ENCODE measurements around the gene ACTR2.

Gene ACTR2

DNA sequence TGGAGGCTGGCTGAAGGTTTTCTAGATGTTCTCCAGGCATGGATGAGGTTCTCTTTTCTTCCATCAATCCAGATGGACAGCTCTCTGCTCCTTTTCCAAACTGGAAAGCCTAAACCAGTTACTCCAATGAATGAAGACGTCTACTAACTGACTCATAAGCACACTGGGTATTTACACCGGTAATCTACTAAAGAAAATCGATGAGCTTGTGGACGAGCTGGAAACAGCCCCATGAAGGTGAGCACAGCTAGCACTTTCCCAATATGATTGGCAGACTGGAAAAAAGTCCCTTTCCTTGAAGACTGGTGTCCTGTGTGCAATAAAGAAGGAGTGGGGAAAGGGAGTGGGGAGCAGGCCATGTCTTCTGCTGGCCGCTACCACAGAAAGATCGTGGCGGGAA lies 84.0 kb downstream of the ACTR2 start:
- ChIA-PET POLR2A (no interaction called here), CTCF (interaction anchor here (1.2 kb wide), 1 partner anchor 8 kb away, joined by 4 read pairs; no protein-coding TSS in a partner anchor)
- no peak overlapping the region for H3K4me3 ChIP-seq (ENCODE audit: low read depth, low read length)
- no peak overlapping the region for H3K27ac ChIP-seq (ENCODE audit: extremely low read depth, low read depth, low read length)
- H3K4me1 ChIP-seq (ENCODE audit: control insufficient read depth, insufficient read depth, low read length) = no peaks in the 10 kb centered on the region
- TF ChIP-seq HOXD13 (CRISPR knock-in tag; IDR thresholded peaks at IDR 0.05; ENCODE audit: borderline replicate concordance) (no peak), ZNF747 (tag by site-specific recombination; IDR thresholded peaks at IDR 0.05) (no peak), SP2 (tag by site-specific recombination; IDR thresholded peaks at IDR 0.05) (no peak), ZNF37A (tag by site-specific recombination; IDR thresholded peaks at IDR 0.05) (no peak), ZBTB21 (tag by site-specific recombination; IDR thresholded peaks at IDR 0.05) (no peak)
- TF ChIP-seq, protein P1, sequence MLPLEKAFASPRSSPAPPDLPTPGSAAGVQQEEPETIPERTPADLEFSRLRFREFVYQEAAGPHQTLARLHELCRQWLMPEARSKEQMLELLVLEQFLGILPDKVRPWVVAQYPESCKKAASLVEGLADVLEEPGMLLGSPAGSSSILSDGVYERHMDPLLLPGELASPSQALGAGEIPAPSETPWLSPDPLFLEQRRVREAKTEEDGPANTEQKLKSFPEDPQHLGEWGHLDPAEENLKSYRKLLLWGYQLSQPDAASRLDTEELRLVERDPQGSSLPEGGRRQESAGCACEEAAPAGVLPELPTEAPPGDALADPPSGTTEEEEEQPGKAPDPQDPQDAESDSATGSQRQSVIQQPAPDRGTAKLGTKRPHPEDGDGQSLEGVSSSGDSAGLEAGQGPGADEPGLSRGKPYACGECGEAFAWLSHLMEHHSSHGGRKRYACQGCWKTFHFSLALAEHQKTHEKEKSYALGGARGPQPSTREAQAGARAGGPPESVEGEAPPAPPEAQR (tag by site-specific recombination; IDR thresholded peaks at IDR 0.05) = no peak
- H3K36me3 ChIP-seq (ENCODE audit: control insufficient read depth in 2 of 2, insufficient read depth in 1 of 2, low read length in 2 of 2) = peaks cover 0 to 72% of the 10 kb centered on the region in 2 experiments; a peak in 2 of 3 replicates
- H3K9me3 ChIP-seq (ENCODE audit: control insufficient read depth, insufficient read depth, low read depth, low read length) = no peaks in the 10 kb centered on the region

DNA sequence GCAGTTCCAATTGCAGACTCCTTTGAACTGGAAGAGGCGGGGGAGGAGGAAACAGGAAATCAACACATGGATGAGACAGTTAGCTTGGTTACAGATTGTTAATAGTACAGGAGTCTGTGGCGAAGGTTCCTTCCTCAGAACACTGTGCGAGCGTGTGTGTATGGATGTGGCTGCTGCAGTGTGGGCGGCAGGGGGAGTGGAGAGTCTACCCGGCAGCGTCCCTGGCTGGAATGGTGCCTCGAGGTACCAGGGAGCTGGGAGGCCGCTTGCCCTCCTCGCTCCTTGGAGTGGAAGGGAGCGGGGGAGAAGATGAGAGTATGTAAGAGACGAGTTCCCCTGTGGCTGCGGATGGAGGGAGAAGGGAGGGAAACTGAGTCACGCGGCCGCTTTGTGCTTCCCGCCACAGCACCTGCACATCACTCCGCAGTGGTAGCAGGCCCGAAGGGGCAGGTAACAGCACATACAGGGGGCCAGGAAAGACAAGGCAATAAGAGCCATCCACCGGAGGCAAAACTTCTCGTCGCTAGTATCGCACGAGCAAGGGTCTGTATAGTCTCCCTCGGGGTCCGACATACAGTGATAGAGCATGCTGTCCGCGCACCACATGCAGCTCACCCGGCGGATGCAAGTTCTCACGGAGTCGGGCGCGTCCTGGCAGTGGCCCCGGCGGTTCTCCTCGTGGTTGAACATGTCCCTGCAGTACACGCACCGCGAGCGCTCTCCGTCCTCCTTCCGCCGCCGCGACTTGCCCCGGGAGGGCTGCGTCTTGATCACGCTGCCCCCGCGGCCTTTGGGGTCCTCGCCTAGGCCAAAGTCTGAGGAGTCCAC lies 85.7 kb downstream of the ACTR2 start:
- CTCF ChIA-PET = interaction anchor here (0.7 to 0.8 kb wide), 2 partner anchors 70 to 327 kb away, joined by 3 read pairs; no protein-coding TSS in a partner anchor
- peaks cover 0 to 71% of the 10 kb centered on the region in 2 experiments; a peak in 2 of 3 replicates for H3K36me3 ChIP-seq (ENCODE audit: control insufficient read depth in 2 of 2, insufficient read depth in 1 of 2, low read length in 2 of 2)

More for the DNA sequence above, 85.7 kb downstream of the ACTR2 start:
- Histone ChIP-seq H3K9me3 (ENCODE audit: control insufficient read depth, insufficient read depth, low read depth, low read length) (no peaks in the 10 kb centered on the region), H3K27ac (ENCODE audit: extremely low read depth, low read depth, low read length) (no peak overlapping the region), H3K4me3 (ENCODE audit: low read depth, low read length) (no peak overlapping the region), H3K4me1 (ENCODE audit: control insufficient read depth, insufficient read depth, low read length) (no peaks in the 10 kb centered on the region)
- POLR2A ChIA-PET = no interaction called here
- no peak for TF ChIP-seq ZEB2 (tag by site-specific recombination; IDR thresholded peaks at IDR 0.05)
- TF ChIP-seq ZNF19 (tag by site-specific recombination; IDR thresholded peaks at IDR 0.05; ENCODE audit: low read depth) = no peak
- no peak for TF ChIP-seq GLIS1 (tag by site-specific recombination; IDR thresholded peaks at IDR 0.05)
- no peak for TF ChIP-seq ZIC2 (tag by site-specific recombination; IDR thresholded peaks at IDR 0.05)
- TF ChIP-seq ZNF426 (tag by site-specific recombination; IDR thresholded peaks at IDR 0.05) = no peak
- TF ChIP-seq ZNF621 (tag by site-specific recombination; IDR thresholded peaks at IDR 0.05) = no peak
- TF ChIP-seq, protein P2, sequence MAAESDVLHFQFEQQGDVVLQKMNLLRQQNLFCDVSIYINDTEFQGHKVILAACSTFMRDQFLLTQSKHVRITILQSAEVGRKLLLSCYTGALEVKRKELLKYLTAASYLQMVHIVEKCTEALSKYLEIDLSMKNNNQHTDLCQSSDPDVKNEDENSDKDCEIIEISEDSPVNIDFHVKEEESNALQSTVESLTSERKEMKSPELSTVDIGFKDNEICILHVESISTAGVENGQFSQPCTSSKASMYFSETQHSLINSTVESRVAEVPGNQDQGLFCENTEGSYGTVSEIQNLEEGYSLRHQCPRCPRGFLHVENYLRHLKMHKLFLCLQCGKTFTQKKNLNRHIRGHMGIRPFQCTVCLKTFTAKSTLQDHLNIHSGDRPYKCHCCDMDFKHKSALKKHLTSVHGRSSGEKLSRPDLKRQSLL (tag by site-specific recombination; IDR thresholded peaks at IDR 0.05) = no peak
- no peak for TF ChIP-seq ZNF610 (tag by site-specific recombination; IDR thresholded peaks at IDR 0.05; ENCODE audit: borderline replicate concordance)
- TF ChIP-seq ZNF248 (tag by site-specific recombination; IDR thresholded peaks at IDR 0.05) = no peak
- TF ChIP-seq REPIN1 (tag by site-specific recombination; IDR thresholded peaks at IDR 0.05; ENCODE audit: low read depth) = no peak
- no peak for TF ChIP-seq ZNF529 (tag by site-specific recombination; IDR thresholded peaks at IDR 0.05; ENCODE audit: insufficient replicate concordance)
- no peak for TF ChIP-seq TCF7L2 (IDR thresholded peaks at IDR 0.05; ENCODE audit: borderline replicate concordance, low read depth, low read length)
- TF ChIP-seq ZNF677 (tag by site-specific recombination; IDR thresholded peaks at IDR 0.05) = no peak
- TF ChIP-seq HOXD13 (CRISPR knock-in tag; IDR thresholded peaks at IDR 0.05; ENCODE audit: borderline replicate concordance) = no peak
- TF ChIP-seq, protein P3, sequence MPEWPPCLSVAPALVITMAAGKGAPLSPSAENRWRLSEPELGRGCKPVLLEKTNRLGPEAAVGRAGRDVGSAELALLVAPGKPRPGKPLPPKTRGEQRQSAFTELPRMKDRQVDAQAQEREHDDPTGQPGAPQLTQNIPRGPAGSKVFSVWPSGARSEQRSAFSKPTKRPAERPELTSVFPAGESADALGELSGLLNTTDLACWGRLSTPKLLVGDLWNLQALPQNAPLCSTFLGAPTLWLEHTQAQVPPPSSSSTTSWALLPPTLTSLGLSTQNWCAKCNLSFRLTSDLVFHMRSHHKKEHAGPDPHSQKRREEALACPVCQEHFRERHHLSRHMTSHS (tag by site-specific recombination; IDR thresholded peaks at IDR 0.05) = no peak
- TF ChIP-seq ZFHX2 (tag by site-specific recombination; conservative IDR thresholded peaks at IDR 0.05) = no peak
- TF ChIP-seq, protein P4, sequence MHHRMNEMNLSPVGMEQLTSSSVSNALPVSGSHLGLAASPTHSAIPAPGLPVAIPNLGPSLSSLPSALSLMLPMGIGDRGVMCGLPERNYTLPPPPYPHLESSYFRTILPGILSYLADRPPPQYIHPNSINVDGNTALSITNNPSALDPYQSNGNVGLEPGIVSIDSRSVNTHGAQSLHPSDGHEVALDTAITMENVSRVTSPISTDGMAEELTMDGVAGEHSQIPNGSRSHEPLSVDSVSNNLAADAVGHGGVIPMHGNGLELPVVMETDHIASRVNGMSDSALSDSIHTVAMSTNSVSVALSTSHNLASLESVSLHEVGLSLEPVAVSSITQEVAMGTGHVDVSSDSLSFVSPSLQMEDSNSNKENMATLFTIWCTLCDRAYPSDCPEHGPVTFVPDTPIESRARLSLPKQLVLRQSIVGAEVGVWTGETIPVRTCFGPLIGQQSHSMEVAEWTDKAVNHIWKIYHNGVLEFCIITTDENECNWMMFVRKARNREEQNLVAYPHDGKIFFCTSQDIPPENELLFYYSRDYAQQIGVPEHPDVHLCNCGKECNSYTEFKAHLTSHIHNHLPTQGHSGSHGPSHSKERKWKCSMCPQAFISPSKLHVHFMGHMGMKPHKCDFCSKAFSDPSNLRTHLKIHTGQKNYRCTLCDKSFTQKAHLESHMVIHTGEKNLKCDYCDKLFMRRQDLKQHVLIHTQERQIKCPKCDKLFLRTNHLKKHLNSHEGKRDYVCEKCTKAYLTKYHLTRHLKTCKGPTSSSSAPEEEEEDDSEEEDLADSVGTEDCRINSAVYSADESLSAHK (tag by site-specific recombination; IDR thresholded peaks at IDR 0.05) = no peak
- TF ChIP-seq ZBTB21 (tag by site-specific recombination; IDR thresholded peaks at IDR 0.05) = no peak
- no peak for TF ChIP-seq ZNF473 (tag by site-specific recombination; IDR thresholded peaks at IDR 0.05)
